HCT116 (cell line): ENCODE data around the gene OTULINL. TPM values are rescaled to one million over a fixed set of nuclear protein-coding genes. Genes with fewer than 3 reads are reported as not detected.

Experiments used
- ATAC-seq: fragments of 200-7000 bp; cut with Tn5 transposase; 2 replicates; pipeline ENCODE4 v1.9.1; 2020; ENCODE audit warnings: mild to moderate bottlenecking, moderate library complexity
- BruUV-seq: library from RNA; stranded (reverse); fragments of 400-500 nt; replicated peaks from 2 replicates; lab custom pipeline; 2021; lab: Mats Ljungman, UMichigan
- CTCF ChIA-PET: fragments of 300-600 bp; sonication (Branson Sonifier 250); formaldehyde crosslinking; loops from one replicate; lab custom pipeline; 2021; ENCODE audit warnings: antibody characterized with exemption; lab: Charles Lee
- POLR2A ChIA-PET: fragments of 300-600, 350-600 bp; sonication (Branson Sonifier 250); formaldehyde crosslinking; loops from one replicate; lab custom pipeline; 2021; ENCODE audit warnings: antibody characterized with exemption; lab: Charles Lee
- RAD21 ChIA-PET, 2 experiments: fragments of 300-600 bp; sonication (Branson Sonifier 250); formaldehyde crosslinking; loops; one replicate each; lab custom pipeline; 2023; ENCODE audit warnings: low total read pairs in 2 of 2; ENCODE audit not compliant: uncharacterized antibody in 2 of 2, unreplicated experiment in 2 of 2, low non-redundant PET in 1 of 2; lab: Charles Lee
- DNase-seq: peaks from one replicate; pipeline ENCODE4 v3.0.0-alpha.2; 2010; ENCODE audit warnings: low read depth, low spot score
- H2AFZ ChIP-seq: fragments of 200-600 bp; shearing (Covaris generic), sonication (generic); 2 replicates; pipeline ENCODE4 v1.6.1; 2017; ENCODE audit warnings: low read depth, mixed run types, mixed read lengths, antibody characterized with exemption, low read length; ENCODE audit not compliant: poor library complexity, severe bottlenecking
- H3K27ac ChIP-seq: 2 replicates; pipeline ENCODE4 v1.5.1; 2012; ENCODE audit warnings: low read depth, low read length
- H3K27me3 ChIP-seq: fragments of 200-600 bp; sonication (generic); 2 replicates; pipeline ENCODE4 v1.6.1; 2016; ENCODE audit warnings: mixed run types, low read length, mixed read lengths; ENCODE audit not compliant: insufficient read depth
- H3K36me3 ChIP-seq, 2 experiments: fragments of 200-500 bp in 1 of 2; fragments of 200-600 bp in 1 of 2; sonication (Bioruptor generic) in 1 of 2; sonication (generic) in 1 of 2; 2 replicates each; pipeline versions ENCODE4 v1.5.1 to v1.6.1; 2014 to 2016; ENCODE audit warnings: low read length in 2 of 2, inconsistent platforms in 1 of 2, mixed read lengths in 1 of 2, mixed run types in 1 of 2; ENCODE audit not compliant: insufficient read depth in 2 of 2, control insufficient read depth in 1 of 2
- H3K4me1 ChIP-seq, 2 experiments: fragments of 200-600 bp in 1 of 2; sonication (generic) in 1 of 2; 2 replicates each; pipeline versions ENCODE4 v1.5.1 to v1.6.1; 2012 to 2017; ENCODE audit warnings: low read length in 2 of 2, inconsistent platforms in 1 of 2, mild to moderate bottlenecking in 1 of 2, mixed read lengths in 1 of 2, mixed run types in 1 of 2, moderate library complexity in 1 of 2; ENCODE audit not compliant: insufficient read depth in 2 of 2, control insufficient read depth in 1 of 2
- H3K4me2 ChIP-seq: fragments of 200-600 bp; sonication (generic); 2 replicates; pipeline ENCODE4 v1.6.1; 2017; ENCODE audit warnings: mixed run types, low read length, mixed read lengths
- H3K4me3 ChIP-seq, 2 experiments: fragments of 200-600 bp in 1 of 2; sonication (generic) in 1 of 2; replicated peaks in 1 of 2; 2 replicates each; pipeline ENCODE4 v1.5.1; 2011 to 2016; ENCODE audit warnings: low read length in 2 of 2, control low read depth in 1 of 2, low read depth in 1 of 2, mild to moderate bottlenecking in 1 of 2, mixed read lengths in 1 of 2, mixed run types in 1 of 2
- H3K79me2 ChIP-seq: fragments of 200-600 bp; sonication (generic); 2 replicates; pipeline ENCODE4 v1.6.1; 2017; ENCODE audit warnings: mild to moderate bottlenecking, mixed run types, low read length, moderate library complexity, mixed read lengths; ENCODE audit not compliant: insufficient read depth
- H3K9ac ChIP-seq: fragments of 200-600 bp; sonication (generic); 2 replicates; pipeline ENCODE4 v1.6.1; 2016; ENCODE audit warnings: low read length, mixed read lengths
- H3K9me2 ChIP-seq: fragments of 200-600 bp; sonication (generic), shearing (Covaris generic); 2 replicates; pipeline ENCODE4 v1.6.1; 2017; ENCODE audit warnings: mixed run types, mild to moderate bottlenecking, moderate library complexity; ENCODE audit not compliant: insufficient read depth
- H3K9me3 ChIP-seq, 2 experiments: fragments of 200-500 bp in 1 of 2; fragments of 200-600 bp in 1 of 2; sonication (Bioruptor generic) in 1 of 2; sonication (generic) in 1 of 2; 2 replicates each; pipeline ENCODE4 v1.6.1; 2014 to 2017; ENCODE audit warnings: low read length in 2 of 2, mixed read lengths in 2 of 2, inconsistent platforms in 1 of 2, low read depth in 1 of 2, mild to moderate bottlenecking in 1 of 2, mixed run types in 1 of 2, moderate library complexity in 1 of 2; ENCODE audit not compliant: control insufficient read depth in 1 of 2, insufficient read depth in 1 of 2
- H4K20me1 ChIP-seq: fragments of 200-600 bp; sonication (generic), shearing (Covaris generic); 2 replicates; pipeline ENCODE4 v1.6.1; 2017; ENCODE audit warnings: mixed run types, mild to moderate bottlenecking, moderate library complexity; ENCODE audit not compliant: insufficient read depth
- CBX3 ChIP-seq: IDR thresholded peaks from 2 replicates; pipeline ENCODE4 v1.6.1; 2012; ENCODE audit warnings: low read depth
- CEBPB ChIP-seq: IDR thresholded peaks from 2 replicates; pipeline ENCODE4 v1.6.1; 2012; ENCODE audit warnings: low read depth
- EGR1 ChIP-seq: IDR thresholded peaks from 2 replicates; pipeline ENCODE4 v1.6.1; 2012; ENCODE audit warnings: low read depth
- ELF1 ChIP-seq: IDR thresholded peaks from 2 replicates; pipeline ENCODE4 v1.6.1; 2012; ENCODE audit warnings: low read depth, borderline replicate concordance
- EZH2 ChIP-seq: fragments of 200-600 bp; sonication (generic); IDR thresholded peaks from 2 replicates; pipeline ENCODE4 v1.6.1; 2017; ENCODE audit warnings: antibody characterized with exemption, mixed run types
- EZH2phosphoT487 ChIP-seq: fragments of 200-600 bp; IDR thresholded peaks from 2 replicates; pipeline ENCODE4 v1.6.1; 2018; ENCODE audit warnings: antibody characterized with exemption, borderline replicate concordance
- FOSL1 ChIP-seq: IDR thresholded peaks from 2 replicates; pipeline ENCODE4 v1.6.1; 2012; ENCODE audit warnings: low read depth
- JUND ChIP-seq: IDR thresholded peaks from 2 replicates; pipeline ENCODE4 v1.6.1; 2012
- MAX ChIP-seq: IDR thresholded peaks from 2 replicates; pipeline ENCODE4 v1.6.1; 2012
- POLR2A ChIP-seq: IDR thresholded peaks from 2 replicates; pipeline ENCODE4 v1.7.0; 2011; ENCODE audit warnings: borderline replicate concordance; ENCODE audit not compliant: insufficient read depth, insufficient read length; ENCODE audit errors: extremely low read depth
- POLR2AphosphoS5 ChIP-seq: IDR thresholded peaks from 2 replicates; pipeline ENCODE4 v1.6.1; 2011; ENCODE audit warnings: mild to moderate bottlenecking, low read depth, low read length, moderate library complexity
- RAD21 ChIP-seq: IDR thresholded peaks from 2 replicates; pipeline ENCODE4 v1.6.1; 2012; ENCODE audit warnings: low read depth, mild to moderate bottlenecking
- REST ChIP-seq: IDR thresholded peaks from 2 replicates; pipeline ENCODE4 v1.6.1; 2012; ENCODE audit warnings: low read depth
- SIN3A ChIP-seq: IDR thresholded peaks from 2 replicates; pipeline ENCODE4 v1.6.1; 2012; ENCODE audit warnings: low read depth
- SP1 ChIP-seq: IDR thresholded peaks from 2 replicates; pipeline ENCODE4 v1.6.1; 2012; ENCODE audit warnings: low read depth
- TCF7L2 ChIP-seq: IDR thresholded peaks from 2 replicates; pipeline ENCODE4 v1.7.0; 2011; ENCODE audit warnings: borderline replicate concordance, inconsistent platforms; ENCODE audit not compliant: insufficient read depth, insufficient read length; ENCODE audit errors: extremely low read depth
- YY1 ChIP-seq: IDR thresholded peaks from 2 replicates; pipeline ENCODE4 v1.6.1; 2011; ENCODE audit warnings: low read length, low read depth, moderate library complexity, mild to moderate bottlenecking; ENCODE audit not compliant: insufficient replicate concordance; ENCODE audit errors: extremely low read depth
- ZFX ChIP-seq: fragments of 450-650 bp; IDR thresholded peaks from 2 replicates; pipeline ENCODE4 v1.6.1; 2017
- ZNF274 ChIP-seq: fragments of 200-500 bp; sonication (Bioruptor generic); IDR thresholded peaks from 2 replicates; pipeline ENCODE4 v1.6.1; 2014; ENCODE audit warnings: mild to moderate bottlenecking, low read depth, low read length, inconsistent platforms
- intact Hi-C: fragments of 100-400 bp; cut with micrococcal nuclease; formaldehyde crosslinking; loops from 2 replicates; pipeline ENCODE4 v1.10.0; 2022
- total RNA-seq: library from RNA; stranded (reverse); gene quantifications from one replicate; pipeline ENCODE4 v1.2.1, GENCODE V29; 2021; ENCODE audit not compliant: unreplicated experiment
- TF ChIP-seq, protein P1 (sequence below), 3 experiments: fragments of 200-600 bp in 1 of 3; sonication (generic) in 1 of 3; IDR thresholded peaks in 2 of 3; conservative IDR thresholded peaks in 1 of 3; 2 replicates each; pipeline ENCODE4 v1.5.1; 2012 to 2017; ENCODE audit warnings: low read depth in 2 of 3, low read length in 2 of 3, antibody characterized with exemption in 1 of 3, borderline replicate concordance in 1 of 3, control low read depth in 1 of 3, mild to moderate bottlenecking in 1 of 3, mixed read lengths in 1 of 3, mixed run types in 1 of 3, moderate library complexity in 1 of 3; ENCODE audit not compliant: insufficient read depth in 1 of 3

The OTULINL gene
- total RNA-seq, 1 experiment from 2014 or later: 8.8 TPM

DNA sequence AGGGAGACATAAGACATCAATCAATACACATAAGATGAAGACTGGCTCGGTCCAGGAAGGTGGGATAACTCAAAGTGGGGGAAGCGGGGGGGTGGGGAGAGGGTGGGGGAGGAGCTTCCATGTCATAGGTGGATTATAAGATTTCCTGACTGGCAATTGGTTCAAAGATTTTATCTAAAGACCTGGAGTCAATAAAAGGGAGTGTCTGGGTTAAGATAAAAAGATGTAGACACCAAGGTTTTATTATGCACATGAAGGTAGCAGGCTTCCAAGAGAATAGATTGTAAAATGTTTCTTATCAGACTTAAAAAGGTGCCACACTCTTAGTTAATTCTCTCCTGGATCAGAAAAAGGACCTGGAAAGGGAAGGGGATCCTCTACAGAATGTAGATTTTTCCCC lies 25.6 kb upstream of the OTULINL start:
- no peaks in the 10 kb centered on the region for H3K27me3 ChIP-seq
- no peak overlapping the region for H3K4me2 ChIP-seq
- ATAC-seq (no peak), DNase-seq (no peak)
- H3K9me3 ChIP-seq: no peaks in the 10 kb centered on the region
- H3K9ac ChIP-seq: no peak overlapping the region
- no peaks in the 10 kb centered on the region for H3K4me1 ChIP-seq
- H3K4me3 ChIP-seq: no peak overlapping the region
- H2AFZ ChIP-seq: no peak overlapping the region
- CTCF ChIA-PET: no interaction called here
- TF ChIP-seq REST (no peak), EZH2 (no peak), SP1 (no peak), POLR2AphosphoS5 (no peak), TCF7L2 (no peak), ZFX (no peak), EZH2phosphoT487 (no peak), MAX (no peak), ELF1 (no peak), ZNF274 (no peak), RAD21 (no peak), FOSL1 (no peak), CEBPB (no peak), SIN3A (no peak), YY1 (no peak), JUND (no peak), EGR1 (no peak), CBX3 (no peak), POLR2A (no peak)
- TF ChIP-seq, protein P1, sequence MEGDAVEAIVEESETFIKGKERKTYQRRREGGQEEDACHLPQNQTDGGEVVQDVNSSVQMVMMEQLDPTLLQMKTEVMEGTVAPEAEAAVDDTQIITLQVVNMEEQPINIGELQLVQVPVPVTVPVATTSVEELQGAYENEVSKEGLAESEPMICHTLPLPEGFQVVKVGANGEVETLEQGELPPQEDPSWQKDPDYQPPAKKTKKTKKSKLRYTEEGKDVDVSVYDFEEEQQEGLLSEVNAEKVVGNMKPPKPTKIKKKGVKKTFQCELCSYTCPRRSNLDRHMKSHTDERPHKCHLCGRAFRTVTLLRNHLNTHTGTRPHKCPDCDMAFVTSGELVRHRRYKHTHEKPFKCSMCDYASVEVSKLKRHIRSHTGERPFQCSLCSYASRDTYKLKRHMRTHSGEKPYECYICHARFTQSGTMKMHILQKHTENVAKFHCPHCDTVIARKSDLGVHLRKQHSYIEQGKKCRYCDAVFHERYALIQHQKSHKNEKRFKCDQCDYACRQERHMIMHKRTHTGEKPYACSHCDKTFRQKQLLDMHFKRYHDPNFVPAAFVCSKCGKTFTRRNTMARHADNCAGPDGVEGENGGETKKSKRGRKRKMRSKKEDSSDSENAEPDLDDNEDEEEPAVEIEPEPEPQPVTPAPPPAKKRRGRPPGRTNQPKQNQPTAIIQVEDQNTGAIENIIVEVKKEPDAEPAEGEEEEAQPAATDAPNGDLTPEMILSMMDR (IDR thresholded peaks at IDR 0.05 in 2 of 3, conservative IDR thresholded peaks at IDR 0.05 in 1 of 3; ENCODE audit: borderline replicate concordance in 1 of 3, insufficient read depth in 1 of 3, low read depth in 2 of 3, low read length in 2 of 3): no peak
- TF ChIP-seq, all 23 proteins: peak for 0
- Histone ChIP-seq H3K9me2 (no peaks in the 10 kb centered on the region), H3K36me3 (no peaks in the 10 kb centered on the region), H3K79me2 (no peaks in the 10 kb centered on the region), H4K20me1 (no peaks in the 10 kb centered on the region), H3K27ac (no peak overlapping the region)
- POLR2A ChIA-PET: no interaction called here
- RAD21 ChIA-PET: no interaction called here
- no TSS peak for BruUV-seq
- intact Hi-C loops: no loop called here
